ENCODE data around the gene INSYN2A.

The INSYN2A gene

GRCh38 chr10:127153181-127153580 lies 43.2 kb downstream of the INSYN2A start:
- DNase-seq (ENCODE audit: low read depth in 2 of 2) = no peak

GRCh38 chr10:127151981-127152699 lies 44.3 kb downstream of the INSYN2A start:
- DNase-seq (ENCODE audit: low read depth in 2 of 2) = no peak

GRCh38 chr10:127151541-127151940 lies 44.9 kb downstream of the INSYN2A start:
- no peak for DNase-seq (ENCODE audit: low read depth in 2 of 2)

GRCh38 chr10:127150136-127150535 lies 46.3 kb downstream of the INSYN2A start:
- DNase-seq (ENCODE audit: low read depth in 2 of 2) = no peak

- no peak for DNase-seq (ENCODE audit: low read depth in 2 of 2)
Measured at GRCh38 chr10:127149501-127150081, 46.8 kb downstream of the INSYN2A start.

- DNase-seq (ENCODE audit: low read depth in 2 of 2) = no peak
Measured at GRCh38 chr10:127148933-127149220, 47.5 kb downstream of the INSYN2A start.

GRCh38 chr10:127148066-127148932 lies 48.1 kb downstream of the INSYN2A start:
- DNase-seq (ENCODE audit: low read depth in 2 of 2) = no peak

GRCh38 chr10:127146661-127147060 lies 49.7 kb downstream of the INSYN2A start:
- no peak for DNase-seq (ENCODE audit: low read depth in 2 of 2)

All from stimulated activated CD8-positive, alpha-beta memory T cell treated with anti-CD3 and anti-CD28 coated beads, Interleukin-7, amount 100 ng/mL, for 4 hours (primary cell).